GM21360 (cell line): Measurements from ENCODE around the gene GNAZ.

Experiments
- ATAC-seq: cut with Tn5 transposase; IDR thresholded peaks from one replicate; pipeline ENCODE4 v1.9.1; 2021; ENCODE audit warnings: mild to moderate bottlenecking, moderate library complexity; ENCODE audit not compliant: unreplicated experiment

The GNAZ gene

GRCh38 chr22:23105304-23105703 is 35.0 kb downstream of the GNAZ start:
- no peak for ATAC-seq

GRCh38 chr22:23105919-23106318 is 35.6 kb downstream of the GNAZ start:
- no peak for ATAC-seq

GRCh38 chr22:23106344-23106743 is 36.0 kb downstream of the GNAZ start:
- no peak for ATAC-seq

- ATAC-seq, result no peak
Observed at GRCh38 chr22:23106906-23107367, 36.6 kb downstream of the GNAZ start.

- ATAC-seq, result no peak
Observed at GRCh38 chr22:23107487-23108248, 37.3 kb downstream of the GNAZ start.

GRCh38 chr22:23108249-23109078 is 38.1 kb downstream of the GNAZ start:
- ATAC-seq, result no peak

- ATAC-seq, result no peak
Observed at GRCh38 chr22:23109079-23109347, 38.7 kb downstream of the GNAZ start.

GRCh38 chr22:23109441-23109978 is 39.2 kb downstream of the GNAZ start:
- no peak for ATAC-seq

- no peak for ATAC-seq
Observed at GRCh38 chr22:23110190-23110921, 40.0 kb downstream of the GNAZ start.

- no peak for ATAC-seq
Observed at GRCh38 chr22:23110922-23111527, 40.7 kb downstream of the GNAZ start.

- ATAC-seq, result no peak
Observed at GRCh38 chr22:23112472-23113012, 42.2 kb downstream of the GNAZ start.

- ATAC-seq, result no peak
Observed at GRCh38 chr22:23113067-23113846, 42.9 kb downstream of the GNAZ start.

GRCh38 chr22:23113847-23114720 is 43.8 kb downstream of the GNAZ start:
- no peak for ATAC-seq

- ATAC-seq, result no peak
Observed at GRCh38 chr22:23114721-23115020, 44.4 kb downstream of the GNAZ start.

- ATAC-seq, result no peak
Observed at GRCh38 chr22:23115369-23115768, 45.0 kb downstream of the GNAZ start.

- ATAC-seq, result no peak
Observed at GRCh38 chr22:23115825-23116494, 45.6 kb downstream of the GNAZ start.

- no peak for ATAC-seq
Observed at GRCh38 chr22:23116506-23117263, 46.4 kb downstream of the GNAZ start.

- ATAC-seq, result no peak
Observed at GRCh38 chr22:23117275-23117674, 47.0 kb downstream of the GNAZ start.
